Ramos (cell line): ENCODE results near the gene PCBP3.

Experiments
- in situ Hi-C: fragments of 300-500 bp; cut with MboI; formaldehyde crosslinking; loops from one replicate; pipeline ENCODE4 v1.14.3; 2022; ENCODE audit warnings: low sequenced_read_pairs; ENCODE audit not compliant: unreplicated experiment

The PCBP3 gene

DNA sequence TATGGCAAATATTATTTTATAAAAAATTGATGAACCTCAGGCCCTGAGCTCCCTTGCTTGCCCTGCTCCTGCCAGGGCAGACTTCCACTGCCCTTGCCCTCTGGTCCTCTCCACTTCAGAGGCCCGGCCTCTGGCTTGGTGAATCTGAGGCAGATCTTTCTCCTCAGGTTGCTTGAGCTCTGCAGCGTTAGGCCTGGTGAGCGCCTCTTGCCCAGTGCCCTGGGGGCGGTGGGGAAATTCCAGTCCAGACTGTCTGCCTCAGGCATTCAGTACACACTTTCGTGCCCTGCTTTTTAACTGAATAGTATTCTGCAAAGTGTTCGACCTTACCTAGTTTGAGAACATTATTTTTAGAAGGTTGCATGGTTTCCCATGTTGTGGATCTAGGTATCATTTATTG is 98.2 kb downstream of the PCBP3 start:
- in situ Hi-C loops: no loop called here

DNA sequence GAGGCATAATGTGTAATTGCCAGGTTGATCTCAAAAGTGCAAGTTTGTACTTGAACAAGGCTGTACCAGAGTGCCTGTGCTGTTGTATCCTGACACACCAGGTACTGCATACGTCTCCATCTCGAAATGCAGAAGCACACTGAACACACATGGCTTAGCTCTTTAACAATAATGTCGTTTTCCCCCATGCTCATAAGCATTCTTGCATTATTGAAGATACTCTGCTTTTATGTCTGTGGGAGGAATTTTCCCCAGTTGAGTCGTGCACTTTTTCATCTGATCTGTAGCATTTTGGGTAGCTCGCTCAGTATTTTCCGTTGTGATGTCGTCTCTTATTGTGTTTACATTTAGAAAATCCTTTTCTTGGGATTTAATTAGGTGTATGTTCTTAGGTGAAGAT is 98.7 kb downstream of the PCBP3 start:
- in situ Hi-C loops: no loop called here

DNA sequence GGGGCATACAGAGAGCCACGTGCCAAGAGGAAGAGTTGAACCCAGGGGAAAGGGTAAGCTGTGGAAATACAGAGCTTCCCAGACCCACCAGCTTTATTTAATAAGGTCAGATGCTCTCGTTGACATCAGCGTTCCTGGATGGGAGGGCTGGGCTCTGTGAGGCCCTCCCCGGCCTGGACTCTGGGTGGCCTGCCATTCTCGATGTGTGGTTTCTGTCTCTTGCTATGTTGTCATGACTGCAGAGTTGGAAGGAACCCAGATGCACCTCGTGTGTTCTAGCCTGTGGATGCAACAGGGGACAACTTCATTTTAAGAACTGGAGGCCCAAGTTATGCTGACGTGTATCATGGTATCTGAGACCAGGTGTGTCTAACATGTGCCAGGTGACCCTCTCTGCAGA is 101.7 kb downstream of the PCBP3 start:
- in situ Hi-C loops: no loop called here

DNA sequence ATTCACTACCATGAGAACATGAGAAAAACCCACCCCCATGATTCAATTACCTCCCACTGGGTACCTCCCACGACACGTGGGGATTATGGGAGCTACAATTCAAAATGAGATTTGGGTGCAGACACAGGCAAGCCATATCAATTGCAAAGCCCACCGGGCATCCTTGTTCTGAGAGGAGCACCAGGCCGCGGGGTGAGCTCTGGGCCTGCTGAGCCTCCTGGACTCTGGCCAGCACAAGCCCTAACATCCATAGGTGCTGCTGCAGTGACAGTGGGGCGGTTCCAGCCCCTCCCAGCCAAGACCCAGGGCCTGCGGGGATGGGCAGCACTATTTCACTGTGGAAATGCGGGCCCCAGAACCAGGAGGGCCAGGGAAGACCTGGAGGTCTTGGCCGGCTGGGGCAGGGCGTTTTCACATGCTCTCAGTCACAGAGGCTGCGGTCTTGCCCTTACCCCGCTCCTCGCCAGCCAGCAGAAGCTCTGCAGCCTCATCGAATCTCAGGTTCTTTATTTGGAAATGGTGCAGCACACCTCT is 103.8 kb downstream of the PCBP3 start:
- in situ Hi-C loops: no loop called here

DNA sequence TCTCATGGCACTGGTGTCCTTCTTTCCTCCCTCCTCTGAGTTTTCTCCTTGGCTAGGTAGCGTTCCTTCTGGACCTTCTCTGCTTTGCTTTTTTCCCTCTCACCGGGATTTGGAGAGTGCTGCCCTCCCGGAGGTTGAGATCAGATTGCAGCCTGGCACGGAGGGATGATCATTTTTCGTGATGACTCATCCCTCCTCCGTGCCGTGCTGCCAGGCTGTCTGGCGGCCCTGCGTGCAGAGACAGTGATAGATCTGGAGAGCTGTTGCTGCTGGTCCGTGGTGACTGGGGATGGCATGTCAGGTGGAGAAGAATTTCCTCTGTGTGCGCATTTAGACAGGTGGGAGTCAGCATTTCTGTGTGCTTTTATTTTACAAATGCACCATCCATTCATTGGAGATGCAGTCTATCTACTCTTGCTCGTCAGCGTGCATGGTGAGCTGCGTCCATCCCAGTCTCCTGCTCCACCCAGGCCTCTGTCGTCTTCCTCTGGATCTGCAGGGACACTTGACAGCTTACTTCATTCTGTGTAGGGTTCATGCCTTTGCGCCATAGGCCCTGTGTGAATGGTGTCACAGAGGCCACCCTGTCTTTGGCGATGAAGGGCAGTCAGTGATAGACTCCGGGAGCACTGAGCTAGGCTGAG is 104.4 kb downstream of the PCBP3 start:
- in situ Hi-C loops: no loop called here

DNA sequence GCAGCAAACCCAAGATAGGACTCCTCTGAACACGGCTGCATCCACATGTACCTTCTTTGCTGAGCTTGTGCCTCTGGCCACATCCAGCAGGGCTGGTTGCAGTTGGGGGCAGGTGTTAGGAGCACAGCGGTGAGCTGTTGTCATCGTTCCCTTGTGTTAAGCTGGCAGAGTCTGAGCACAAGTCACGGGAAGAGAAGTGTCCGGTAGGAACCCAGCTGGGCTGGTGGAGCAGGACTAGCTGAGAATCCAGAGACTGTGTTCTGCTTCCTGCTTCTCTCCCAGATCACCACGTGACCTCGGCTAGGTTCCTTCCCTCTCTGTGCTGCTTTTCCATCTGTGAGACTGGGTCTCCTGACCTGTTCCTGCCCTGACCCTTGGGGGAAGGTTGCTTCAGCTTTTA is 105.1 kb downstream of the PCBP3 start:
- in situ Hi-C loops: no loop called here

DNA sequence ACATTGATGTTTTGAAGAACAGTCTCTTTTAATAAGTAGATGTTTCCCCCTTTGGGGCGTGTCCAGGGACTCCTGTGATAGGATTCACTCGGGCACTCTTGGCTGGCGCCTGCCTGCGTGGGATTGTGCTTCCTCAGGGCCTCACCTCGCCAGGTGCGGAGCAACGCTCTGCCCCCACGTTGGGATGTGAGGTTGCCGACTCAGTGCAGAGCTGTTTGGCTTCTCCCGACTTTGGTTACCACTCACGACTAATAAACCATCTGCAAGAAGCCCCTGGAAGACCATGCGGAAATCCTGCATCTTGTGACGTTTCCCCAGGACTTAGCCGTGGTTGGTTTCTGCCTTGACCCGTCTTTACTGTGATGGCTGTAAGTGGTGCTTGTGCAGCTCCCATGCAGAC is 106.4 kb downstream of the PCBP3 start:
- in situ Hi-C loops: no loop called here

DNA sequence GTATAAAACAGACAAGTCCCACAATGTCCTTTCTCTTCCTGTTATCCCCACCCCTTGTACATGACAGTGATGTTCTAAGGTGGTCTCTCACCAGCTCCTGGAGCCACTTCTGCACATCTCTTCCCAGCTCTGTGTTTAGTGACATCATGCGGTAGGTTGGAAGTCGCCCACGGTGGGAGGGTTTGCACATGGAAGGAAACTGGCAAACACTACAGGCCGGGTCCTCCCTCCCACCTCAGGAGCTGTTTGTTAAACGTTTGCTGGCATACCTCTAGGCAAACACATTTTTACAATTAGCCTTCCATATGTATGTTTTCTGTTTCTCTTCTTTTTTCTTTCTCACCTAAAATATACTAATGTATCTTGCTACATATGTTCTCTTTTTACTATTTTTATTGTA is 107.4 kb downstream of the PCBP3 start:
- in situ Hi-C loops: no loop called here

DNA sequence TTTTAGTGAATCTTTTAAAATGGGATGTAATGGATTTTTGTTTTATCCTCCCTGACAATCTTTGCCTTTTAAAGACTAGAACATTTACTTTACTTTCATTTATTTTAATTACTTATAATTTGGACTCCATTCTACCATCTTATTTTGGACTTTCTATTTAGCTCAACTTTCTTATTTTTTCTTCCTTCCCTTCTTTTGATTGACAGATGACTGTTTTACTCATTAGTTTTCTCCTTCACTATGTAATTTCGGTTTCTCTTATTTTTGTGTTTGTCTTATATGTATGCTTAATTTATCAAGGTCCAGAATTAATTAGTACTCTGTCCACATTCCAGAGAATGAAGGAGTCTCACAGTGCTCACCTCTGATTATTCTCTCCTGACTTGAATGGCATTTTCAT is 109.9 kb downstream of the PCBP3 start:
- in situ Hi-C loops: no loop called here

DNA sequence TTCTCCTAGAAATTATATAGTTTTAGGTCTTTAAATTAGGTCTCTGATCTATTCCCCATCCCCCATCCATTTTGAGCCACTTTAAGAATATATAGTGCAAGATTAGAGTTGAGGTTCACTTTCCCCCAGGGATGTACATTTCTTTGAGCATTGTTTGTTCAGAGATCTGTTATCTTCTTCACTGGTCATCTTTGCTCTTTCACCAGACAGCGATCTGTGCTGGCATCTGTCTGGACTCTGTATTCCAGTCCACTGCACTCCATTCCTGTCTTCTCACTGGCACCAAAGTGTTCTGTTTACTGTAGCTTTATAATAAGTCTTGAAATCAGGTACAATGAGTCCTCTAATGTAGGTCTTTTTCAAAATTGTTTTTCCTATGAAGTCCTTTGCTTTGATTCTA is 112.5 kb downstream of the PCBP3 start:
- in situ Hi-C loops: no loop called here

DNA sequence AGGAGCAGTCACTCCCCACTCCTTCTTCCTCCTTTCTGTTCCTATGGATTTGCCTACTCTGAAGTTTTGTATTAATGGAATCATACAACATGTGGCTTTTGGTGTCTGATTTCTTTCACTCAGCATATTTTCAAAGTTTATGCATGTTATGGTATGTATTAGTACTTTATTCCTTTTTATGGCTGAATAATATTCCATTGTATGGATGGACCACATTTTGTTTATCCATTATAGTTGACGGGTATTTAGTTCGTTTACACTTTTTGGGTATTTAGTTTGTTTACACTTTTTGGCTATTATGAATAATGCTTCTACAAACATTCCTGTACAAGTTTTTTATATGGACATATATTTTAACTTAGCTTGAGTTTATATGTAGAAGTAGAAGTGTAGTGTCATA is 113.1 kb downstream of the PCBP3 start:
- in situ Hi-C loops: no loop called here

DNA sequence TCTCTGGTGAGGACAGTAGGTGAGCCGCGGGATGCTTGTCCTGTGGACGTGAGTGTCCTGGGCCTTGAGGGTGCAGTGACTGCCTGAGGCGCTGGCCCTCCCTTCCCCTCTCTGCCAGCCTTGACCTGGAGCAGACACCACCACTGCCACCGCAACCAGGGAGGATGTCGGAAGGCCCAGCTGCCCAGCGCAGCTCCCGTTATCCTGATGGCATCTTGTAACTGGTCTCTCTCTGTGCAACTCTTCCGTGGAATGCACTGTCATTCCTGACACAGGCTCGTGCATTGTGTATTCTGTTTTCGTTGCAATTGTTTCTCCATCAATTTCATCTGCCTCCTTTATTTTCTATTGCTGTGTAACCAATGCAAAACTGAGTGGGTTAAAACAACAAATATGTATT is 118.2 kb downstream of the PCBP3 start:
- in situ Hi-C loops: no loop called here

DNA sequence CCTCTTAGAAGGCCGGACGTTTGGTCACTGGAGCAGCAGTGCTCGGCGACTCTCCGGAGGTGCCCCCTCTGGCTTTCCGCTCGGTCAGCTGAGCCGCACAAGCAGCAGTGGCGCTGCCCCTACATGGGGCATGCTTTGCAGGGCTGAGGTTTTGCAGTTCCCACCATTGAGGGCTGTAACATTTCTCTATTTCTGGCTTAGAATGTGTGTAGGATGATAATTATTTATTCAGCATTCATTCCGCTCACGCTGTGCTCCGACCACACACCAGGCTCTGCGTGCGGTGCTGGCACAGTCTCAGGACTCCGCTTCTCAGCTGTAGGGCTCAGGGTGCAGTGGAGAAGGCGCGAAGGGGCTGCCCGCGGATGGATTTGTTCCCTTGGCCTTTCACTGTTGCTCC is 119.5 kb downstream of the PCBP3 start:
- in situ Hi-C loops: no loop called here

DNA sequence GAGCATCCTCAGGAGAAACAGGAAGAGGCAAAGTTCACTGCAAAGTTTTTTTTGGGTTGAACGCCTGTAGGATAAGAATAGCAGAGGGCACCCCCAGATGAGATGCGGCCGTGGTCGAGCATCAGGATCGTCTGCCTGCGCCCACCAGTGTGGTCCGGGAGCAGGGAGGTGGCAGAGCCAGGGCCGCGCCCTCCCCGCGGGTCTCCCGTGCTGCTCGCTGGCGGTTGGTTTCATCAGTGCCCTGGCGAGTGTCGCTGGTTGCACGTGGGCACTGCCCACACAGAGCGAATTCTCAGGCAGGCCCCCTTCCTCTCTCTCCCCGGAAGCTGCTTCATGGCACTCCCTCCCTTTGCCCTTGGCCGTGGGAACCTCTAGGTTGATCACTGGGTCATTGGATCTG is 120.0 kb downstream of the PCBP3 start:
- in situ Hi-C loops: no loop called here

DNA sequence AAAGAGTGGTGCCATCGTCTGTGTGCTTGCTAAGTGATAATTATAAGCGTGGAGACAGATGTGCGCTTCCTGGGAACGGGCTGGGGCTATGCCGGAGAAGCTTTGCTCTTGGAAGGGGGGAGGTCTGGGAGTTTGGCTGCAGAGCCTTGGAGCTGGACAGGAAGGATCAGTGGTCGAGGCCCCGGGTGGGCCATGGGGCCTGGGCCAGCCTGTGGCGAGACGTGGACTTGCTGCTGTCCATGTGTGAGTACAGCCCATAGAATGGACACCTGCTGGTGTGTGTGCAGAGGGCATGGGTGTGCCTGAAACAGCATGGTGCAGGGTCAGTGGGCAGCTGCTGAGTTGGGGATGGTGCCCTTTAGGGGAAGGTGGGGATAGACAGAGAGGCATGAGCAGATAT is 121.3 kb downstream of the PCBP3 start:
- in situ Hi-C loops: no loop called here

DNA sequence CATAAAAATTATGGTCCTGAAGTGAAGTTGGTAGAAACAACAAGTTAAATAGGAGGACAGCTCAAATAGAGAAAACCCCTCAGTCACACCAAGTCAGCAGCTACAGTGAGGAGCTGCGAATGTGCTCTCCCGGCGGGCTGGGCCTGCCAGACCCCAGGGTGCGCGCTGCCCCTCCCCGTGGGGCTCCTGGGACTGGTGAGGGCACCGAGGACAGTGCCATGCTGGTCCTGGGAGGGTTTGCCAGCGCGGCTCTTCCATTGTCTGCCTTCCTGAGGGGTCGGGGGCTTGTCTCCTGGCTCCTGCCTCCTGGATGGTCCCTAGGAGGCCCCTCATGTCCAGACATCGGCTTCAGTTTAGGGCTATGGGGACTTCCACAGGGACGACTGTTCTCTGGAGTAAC is 121.8 kb downstream of the PCBP3 start:
- in situ Hi-C loops: no loop called here

DNA sequence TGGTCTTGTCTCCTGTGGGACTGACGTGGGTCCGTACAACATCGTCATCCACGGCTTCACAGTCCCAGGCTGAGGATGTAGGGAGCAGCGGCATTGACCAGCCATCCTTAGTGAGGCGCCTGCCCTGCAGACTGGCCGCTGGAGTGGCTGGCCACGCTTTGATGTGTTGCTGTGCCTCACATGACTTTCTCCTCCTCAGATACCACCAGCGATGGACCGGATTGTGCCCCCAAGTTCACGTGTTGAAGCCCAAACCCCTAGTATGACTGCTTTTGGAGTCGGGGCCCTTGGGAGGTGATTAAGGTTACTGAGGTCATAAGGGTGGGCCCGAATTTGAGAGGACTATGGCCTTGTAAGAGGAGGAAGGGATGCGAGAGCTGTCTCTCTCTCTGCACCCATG is 122.5 kb downstream of the PCBP3 start:
- in situ Hi-C loops: no loop called here

DNA sequence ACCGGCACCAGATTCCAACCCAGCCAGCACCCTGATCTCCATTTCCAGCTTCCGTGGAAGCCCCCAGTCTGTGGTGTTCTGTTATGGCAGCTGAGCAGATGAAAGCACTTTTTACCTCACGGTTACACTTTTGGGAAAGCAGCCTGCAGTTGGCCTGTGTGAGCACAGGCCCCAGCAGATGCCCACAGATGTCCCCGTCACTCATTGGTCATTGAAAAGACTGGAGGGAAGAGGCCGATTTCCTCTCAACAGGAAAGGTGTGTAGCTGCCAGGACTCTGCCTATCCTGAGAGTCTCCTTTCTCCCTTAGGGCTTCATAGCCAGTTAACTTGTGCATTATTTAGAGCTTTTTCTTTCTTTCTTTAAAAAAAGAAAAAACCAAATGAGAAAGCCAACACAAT is 123.0 kb downstream of the PCBP3 start:
- in situ Hi-C loops: no loop called here

DNA sequence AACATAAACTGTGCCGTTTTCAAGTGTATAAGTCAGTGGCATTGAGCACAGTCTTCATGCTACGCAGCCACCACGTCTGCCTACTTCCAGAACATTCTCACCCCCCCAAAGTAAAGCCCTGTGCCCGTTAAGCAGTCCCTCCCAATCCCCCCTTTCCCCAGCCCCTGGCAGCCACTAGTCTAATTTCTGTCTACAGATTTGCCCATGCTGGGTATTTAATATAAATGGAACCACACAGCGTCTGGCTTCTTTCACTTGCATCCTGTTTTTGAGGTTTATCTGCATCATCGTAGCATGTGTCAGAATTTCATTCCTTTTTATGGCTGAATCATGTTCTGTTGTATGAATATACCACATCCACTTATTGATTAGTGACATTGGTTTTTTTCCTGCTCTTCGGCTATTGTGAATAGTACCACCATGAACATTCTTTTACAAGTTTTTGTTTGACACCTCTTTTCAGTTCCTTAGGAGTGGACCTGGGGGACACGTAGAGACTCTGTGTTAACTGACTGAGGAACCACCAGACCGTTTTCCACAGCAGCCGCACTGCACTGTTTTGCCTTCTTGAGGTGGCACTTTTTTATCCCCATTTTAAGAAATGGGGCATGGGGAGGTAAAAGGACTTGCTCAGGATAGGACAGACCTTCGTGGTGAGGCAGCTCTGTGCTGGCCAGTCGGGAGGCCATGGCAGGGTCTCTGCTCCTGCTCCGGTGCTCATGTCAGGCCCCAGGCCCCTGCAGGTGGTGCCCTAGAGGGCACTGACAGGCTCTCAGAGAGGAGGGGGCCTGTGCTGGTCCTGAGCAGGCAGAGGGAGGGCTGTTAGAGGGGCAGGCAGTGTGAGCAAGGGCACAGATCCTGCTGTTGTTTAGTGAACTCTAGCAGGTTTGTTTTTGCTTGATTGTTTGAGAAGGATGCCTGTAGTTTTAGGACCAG is 123.8 kb downstream of the PCBP3 start:
- in situ Hi-C loops: no loop called here

DNA sequence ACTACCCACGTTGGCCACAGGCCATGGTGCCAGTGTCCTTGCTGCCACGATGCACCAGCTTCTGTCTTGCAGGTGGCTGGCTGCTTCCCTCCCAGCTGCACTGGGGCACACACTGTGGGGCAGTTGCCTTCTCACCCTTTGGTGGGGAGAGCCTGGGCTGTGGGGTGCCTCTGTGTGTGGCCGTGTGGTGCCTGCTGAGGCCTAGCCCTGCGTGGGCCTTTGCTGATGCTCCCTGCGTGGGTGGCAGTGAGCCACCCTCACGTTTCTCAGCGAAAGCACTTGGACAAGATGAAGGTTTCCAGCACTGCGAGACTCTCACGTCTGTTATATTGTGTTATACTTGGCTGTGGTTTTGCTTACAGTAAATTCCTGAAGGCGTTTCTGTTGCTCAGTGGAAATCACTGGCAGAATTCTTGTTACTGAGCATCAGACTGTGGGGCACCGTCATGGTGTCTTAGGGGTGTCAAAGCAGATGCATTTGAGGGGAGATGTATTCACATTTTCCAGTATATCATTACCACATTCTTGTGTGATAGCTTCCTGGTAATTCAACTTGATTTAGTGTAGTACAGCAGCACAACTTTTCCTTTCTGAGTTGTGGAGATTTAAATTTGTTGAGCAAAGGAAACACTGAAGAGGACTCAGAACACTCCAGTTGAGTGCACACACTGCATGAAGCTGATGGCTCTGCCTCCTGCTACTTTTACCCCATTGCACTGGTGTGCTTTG is 124.7 kb downstream of the PCBP3 start:
- in situ Hi-C loops: no loop called here

DNA sequence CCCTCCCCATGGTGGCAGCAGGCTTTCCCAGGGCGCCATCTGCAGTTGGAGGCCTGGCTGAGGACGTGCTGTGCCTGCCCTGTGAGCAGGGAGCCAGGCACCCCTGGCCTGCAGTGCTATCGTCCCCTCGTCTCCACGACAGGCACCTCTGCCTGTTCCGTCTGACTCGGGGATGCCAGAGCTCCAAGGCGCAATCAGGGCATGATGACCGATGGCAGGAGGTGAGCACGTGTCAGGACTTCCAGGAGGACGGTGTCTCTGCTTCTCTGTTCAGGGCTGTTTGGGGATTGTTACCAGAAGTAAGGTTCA is 125.2 kb downstream of the PCBP3 start:
- in situ Hi-C loops: no loop called here
